T-helper 1 cell treated with Interleukin-12 subunit alpha and Interleukin-12 subunit beta and Interleukin-4 antibody, amounts not matched to agents 30 ng/mL and 1 ng/mL, for 36 hours (primary cell): ENCODE measurements around the gene OR2G3. TPM values are rescaled to one million over a fixed set of nuclear protein-coding genes. Genes with fewer than 3 reads are reported as not detected.

Experiments used
- intact Hi-C: fragments of 100-400 bp; cut with micrococcal nuclease; formaldehyde crosslinking; loops from one replicate; pipeline ENCODE4 v1.15.1; 2024
- total RNA-seq: library from RNA; stranded (reverse); gene quantifications from 2 replicates; pipeline ENCODE4 v1.2.3, GENCODE V29; 2022

The OR2G3 gene
- not detected in 2 replicates for total RNA-seq

DNA sequence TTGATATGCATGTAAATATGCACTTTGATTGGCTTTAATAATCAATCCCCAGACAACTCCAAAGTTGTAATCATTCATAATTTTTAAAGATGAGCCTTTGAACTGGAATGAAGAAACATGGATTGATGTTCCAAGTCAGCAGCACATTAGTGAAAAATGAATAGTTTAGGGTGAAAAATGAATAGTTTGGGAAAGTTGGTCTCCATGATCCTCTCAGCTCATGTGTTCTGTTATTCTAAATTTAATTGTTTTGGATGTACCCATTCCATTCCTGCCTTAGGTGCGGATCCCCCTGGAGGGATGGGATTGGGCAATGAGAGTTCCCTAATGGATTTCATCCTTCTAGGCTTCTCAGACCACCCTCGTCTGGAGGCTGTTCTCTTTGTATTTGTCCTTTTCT lies at the start of gene OR2G3:
TSS of gene OR2G3 (plus strand) at position 301 of the 400 bp plus-strand sequence. CDS start at position 301, 0 bp downstream.
- intact Hi-C loops = no loop called here

DNA sequence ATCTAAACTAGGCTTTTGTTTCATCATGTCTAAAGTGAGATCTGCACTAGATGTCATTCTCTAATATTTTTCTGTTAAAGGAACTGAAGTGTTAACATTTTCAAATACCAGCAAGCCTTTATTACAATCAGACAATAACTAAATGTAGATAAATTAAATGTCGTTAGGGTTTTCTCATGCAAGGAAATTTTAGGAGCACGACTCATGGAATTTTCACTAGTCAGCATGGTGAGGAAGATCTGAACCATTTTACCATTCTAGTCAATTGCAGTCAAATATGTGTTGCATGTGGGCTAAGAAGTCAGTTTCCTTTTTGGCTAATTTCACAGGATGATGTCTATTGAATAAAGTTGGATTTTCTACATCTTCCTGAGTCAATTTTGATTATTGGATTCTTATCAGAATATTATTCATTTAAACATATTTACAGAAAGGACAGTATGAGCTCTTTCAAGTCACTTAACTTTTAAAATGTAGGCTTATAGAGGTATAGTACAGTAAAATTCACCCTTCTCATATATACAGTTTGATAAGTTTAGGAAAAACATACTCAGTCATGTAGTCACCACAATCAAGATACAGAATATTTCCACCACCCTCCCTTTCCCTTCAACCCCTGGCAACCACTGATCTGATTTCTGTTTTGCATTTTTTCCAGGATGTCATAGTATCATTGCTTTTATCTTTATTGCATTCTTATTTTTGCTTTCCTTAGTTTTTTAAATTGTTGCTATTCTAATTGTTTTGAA lies 47.3 kb upstream of the OR2G3 start:
- intact Hi-C loops = no loop called here

DNA sequence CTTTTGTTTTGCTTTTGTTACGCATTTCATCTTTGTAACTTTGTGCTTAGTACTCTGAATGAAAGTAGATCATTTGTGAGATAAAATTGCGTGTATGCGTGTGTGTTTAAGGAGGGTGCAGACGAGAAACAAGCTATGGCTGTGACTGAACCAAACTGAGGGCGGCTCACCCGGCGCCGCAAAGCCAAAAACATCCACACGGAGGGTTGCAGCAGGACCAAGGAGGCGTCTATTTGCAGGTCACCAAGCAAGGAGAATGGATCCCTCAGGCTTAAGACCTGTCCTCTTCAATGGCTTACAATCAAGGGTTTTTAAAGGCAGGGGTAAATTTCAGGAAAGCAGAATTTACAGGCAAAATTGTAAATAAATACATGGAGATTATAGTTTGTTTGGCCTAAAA lies 43.7 kb upstream of the OR2G3 start:
- intact Hi-C loops = no loop called here

DNA sequence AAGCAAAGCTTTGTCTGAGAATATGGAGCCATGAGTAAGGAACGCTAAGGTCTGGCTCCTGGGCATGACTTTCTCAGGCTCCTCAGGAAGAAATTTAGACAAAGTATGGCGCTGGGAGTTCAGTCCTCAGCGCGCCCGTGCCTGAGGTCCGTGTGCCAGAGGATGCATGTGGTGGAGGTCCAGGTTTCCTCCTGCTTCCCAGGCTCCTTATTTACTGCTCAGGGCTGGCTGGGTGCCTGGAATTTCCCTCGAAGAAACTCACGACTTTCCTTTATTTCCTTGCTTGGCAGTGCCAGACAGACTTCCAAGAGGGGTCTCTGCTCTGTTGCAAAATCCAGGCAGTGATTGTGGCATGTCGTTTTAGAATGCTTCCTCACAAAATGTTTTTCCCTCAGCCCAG lies 43.2 kb upstream of the OR2G3 start:
- intact Hi-C loops = no loop called here

DNA sequence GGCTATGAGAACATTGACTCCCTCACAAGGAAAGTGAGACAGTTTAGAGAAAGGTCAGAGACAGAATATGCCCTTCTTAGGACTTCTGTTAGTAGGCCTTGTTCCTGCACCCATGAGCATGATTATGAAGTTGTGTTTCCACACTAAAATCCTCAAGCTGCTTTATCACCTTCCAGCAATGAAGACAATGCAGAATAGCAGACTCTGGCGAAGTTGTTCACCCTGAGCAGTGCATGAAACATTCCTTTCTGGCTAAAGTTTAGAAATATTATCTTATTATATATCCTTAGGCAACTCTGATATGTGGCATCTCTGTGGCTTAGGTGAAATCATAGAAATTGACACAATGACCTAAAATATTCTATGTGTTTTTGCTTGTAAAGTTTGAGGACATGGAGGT lies 31.1 kb upstream of the OR2G3 start:
- intact Hi-C loops = no loop called here

DNA sequence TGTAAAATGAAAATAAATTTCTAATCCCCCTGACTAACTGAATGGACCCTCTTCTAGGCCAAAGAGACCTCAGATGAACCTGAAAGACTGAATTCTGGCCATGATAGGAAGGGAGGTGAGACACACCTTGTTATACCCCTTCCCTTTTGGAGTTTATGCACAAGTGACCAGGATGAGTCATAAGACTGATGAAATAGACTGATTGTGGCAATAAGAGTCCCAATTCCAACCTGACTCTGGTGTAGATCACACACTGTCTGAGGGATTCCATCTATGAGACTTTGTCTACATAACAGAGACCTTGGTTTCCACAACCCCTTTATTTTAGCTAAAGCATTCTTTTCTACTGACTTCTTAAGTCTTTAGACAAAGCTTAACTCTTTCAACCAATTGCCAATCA lies 30.7 kb upstream of the OR2G3 start:
- intact Hi-C loops = no loop called here

DNA sequence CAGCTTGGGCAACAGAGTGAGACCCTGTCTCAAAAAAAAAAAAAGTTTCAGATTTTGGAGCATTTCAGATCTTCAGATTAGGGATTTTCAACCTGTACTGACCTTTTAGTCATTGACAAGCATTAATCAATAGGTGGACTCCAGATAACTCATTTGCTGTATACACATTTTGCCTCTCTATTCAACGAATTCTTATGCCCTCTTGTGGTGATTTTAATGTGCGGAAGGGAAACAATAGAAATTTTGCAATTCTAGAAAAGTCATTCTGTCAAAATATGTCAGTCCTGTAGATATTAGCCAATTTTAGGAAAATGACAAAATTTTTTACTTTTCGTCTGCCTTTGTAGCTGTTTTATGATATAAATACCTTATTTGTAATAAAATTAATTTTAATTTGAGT lies 28.9 kb upstream of the OR2G3 start:
- intact Hi-C loops = loop anchor here (1.0 kb wide), 2 partner anchors 186 to 204 kb away; no protein-coding TSS in a partner anchor

DNA sequence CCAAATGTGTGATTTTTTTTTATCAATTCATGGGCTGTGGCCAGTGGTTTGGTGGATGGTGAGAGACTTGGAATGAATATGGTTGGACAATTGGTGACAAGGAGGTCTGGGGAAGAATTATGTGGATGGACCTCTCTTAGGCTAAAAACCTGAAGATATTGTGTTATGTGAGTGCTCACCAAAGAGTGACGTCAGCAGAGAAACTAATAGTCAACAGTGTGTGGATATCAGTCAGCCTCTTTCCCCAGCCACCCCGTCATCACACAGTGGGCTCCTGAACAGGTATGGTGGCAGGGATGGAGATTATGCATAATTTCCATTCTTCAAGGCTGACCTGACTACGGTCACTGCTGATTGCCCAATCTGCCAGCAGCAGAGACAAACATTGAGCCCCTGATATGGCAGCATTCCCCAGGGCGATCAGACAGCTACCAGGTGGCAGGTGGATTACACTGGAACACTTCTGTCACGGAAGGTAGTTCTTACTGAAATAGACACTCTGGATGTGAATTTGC lies 26.4 kb upstream of the OR2G3 start:
- intact Hi-C loops = no loop called here

DNA sequence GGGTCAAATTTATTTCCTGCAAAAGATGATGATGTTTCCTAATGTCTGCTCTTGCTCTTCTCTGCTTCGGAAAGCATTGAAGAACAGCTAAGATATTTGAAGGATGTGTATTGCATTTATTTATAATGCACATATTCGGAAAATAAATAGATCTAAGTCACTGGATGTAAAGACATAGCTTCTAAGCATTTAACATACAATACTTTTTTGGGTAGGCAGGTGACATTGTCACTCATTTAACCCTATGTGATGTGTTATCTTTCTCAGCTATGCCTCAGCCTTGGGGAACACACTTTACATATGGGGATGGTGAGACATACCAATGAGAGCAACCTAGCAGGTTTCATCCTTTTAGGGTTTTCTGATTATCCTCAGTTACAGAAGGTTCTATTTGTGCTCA lies 17.3 kb upstream of the OR2G3 start, which contains the start of gene OR2G2:
TSS of gene OR2G2 (plus strand) at position 301 of the 400 bp plus-strand sequence. CDS start at position 301, 0 bp downstream.
- intact Hi-C loops = no loop called here

DNA sequence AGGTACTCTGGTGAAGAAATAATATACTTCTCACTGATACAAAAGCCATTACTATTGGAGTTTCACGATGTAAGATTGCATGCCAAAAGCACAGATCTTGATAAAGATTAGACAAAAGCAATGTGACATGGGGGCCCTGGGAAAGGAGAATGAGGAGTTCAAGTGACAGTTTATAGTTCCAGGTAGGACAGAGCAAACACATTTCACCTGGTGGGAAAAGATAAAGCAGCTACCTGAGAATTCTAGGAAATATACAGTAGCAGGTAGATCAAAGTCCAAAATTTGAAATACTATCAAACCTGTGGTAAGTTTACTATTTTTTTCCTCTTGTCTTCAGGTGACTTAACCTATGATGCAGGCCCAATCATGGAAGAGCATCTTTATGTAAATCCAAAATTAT lies 8.0 kb downstream of the OR2G3 start:
- intact Hi-C loops = no loop called here

DNA sequence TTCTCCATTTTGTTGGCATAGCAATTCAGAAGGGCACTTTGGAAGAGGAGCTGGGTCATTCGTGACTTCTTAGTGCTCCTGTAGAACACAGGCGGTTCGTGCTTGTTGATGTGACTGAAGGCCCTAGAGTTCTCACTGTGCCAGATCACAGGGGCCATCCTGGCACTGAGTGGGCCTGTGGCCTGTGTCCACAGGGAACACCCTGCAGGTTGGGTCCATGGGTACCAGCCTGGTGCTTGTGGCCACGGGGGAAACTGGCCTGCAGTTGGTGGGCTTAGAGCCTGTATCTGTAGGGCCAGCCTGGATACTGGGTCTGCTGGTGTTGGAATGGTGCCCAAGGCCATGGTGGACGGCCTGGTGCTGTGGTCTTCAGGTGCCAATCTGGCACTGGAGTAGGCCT lies 9.2 kb downstream of the OR2G3 start:
- intact Hi-C loops = no loop called here

DNA sequence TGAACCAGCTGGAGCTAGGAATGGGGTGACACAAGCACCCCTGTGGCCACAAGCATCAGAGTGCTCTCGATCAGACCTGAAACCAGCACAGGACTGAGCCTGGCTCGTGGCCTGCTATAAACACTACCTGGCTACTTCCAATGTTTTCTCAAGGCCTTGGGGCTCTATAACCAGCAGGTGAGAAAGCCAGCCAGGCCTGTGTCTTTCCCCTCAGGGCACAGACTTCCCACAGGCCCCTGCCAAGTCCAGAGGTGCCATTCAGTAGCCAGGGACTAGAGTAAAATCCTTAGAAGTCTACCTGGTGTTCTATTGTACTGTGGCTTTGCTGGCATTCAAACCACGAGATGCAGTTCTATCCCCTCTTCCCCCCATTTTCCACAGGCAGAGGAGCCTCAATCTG lies 22.6 kb downstream of the OR2G3 start:
- intact Hi-C loops = no loop called here

DNA sequence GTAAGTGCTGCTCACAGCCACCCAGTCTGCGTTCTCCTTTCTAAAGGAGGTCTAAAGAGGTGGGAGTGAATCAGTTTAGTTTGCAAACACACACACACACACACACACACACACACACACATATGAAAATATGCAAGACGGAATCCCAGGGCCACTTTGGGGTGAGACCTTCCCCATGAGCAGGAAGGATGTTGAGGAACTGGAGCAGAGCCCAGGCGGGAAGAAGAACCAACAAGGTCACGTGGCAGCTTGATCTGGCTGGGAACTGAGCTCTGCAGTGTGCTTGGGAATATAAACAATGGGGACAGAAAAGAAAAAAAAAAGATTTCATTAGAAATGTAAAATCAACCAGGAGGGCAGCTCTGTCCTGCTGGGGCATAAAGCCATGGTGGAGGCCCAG lies 32.6 kb downstream of the OR2G3 start:
- intact Hi-C loops = no loop called here

DNA sequence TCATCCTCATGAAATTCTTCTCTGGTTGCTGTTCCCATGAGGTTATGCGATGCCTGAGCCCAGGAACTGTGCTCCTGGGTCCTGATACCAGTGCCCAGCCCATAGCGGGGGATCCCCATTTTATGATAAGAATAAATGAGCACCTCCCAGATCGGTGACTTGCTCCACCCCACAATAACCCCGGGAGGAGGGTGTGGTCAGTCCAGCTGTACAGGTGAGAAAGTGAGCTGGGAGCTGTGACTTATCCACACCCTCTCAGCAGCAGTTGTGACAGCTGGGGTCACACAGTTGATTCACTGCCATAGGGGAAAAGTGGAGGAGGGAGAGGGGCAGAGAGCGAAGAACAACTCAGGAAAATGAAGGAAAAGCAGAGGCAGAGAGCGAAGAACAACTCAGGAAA lies 33.4 kb downstream of the OR2G3 start:
- intact Hi-C loops = no loop called here

DNA sequence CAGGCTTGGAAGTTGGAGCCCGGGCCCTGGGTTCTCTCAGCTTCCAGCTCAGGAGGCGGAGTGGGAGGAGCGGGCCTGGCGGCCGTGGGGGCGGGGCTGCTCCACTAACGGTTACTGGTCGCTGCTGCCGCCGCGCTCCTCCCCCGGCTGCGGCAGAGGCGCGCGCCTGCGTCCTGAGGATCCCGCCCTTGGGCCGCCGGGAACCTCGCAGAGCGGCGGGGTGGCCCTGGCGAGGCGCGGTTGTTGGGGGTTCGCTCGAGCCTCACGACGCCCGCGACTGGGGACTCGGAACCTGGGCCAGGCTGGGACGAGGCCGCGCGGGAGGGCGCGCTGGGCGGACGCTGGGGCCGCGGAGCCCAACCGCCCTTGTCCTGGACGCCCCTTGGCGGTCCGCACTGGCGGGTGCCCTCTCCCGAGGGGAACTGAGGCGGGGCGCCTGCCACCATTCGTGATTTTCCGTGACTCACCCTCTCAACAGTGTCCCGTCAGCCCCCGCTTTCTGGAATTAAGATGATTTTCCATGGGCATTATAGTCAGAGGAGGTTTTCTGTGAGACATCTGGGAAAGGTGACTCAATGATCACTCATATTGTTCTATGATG lies 34.1 kb downstream of the OR2G3 start:
- intact Hi-C loops = no loop called here

DNA sequence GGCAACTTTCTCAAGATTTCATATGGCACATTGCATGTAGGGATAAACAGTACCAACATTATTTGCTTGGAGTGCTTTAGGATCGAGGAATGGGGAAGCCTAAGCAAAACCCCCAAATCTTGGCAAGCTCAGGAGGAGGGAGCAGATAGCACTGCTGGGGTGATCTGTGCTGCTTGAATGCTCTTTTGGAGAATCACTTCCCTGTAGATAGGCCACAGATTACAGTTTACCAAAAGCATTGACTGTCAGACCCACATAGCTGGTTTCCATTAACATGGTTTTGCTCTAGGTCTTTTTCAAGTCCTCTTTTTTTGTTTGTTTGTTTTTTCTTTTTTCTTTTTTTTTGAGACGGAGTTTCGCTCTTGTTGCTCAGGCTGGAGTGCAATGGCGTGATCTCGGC lies 37.4 kb downstream of the OR2G3 start:
- intact Hi-C loops = no loop called here

DNA sequence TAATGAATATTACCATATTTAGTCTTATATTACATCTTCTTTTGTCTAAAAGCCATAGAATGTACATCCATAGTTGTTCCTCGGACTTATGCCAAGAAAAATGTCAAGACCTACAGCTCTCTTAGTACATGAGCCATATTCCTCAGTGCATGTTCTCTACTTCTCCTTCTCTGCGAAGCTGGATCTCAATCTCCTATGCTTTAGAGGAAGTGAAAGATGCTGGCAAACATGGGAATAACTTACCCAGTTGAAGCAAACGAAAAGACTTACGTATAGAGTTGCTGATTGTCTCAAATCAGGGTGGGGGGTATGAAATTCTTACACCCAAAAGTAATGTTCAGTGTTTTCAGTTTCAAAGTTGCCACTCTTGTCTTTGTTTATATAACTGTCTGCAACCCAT lies 41.5 kb downstream of the OR2G3 start:
- intact Hi-C loops = no loop called here

DNA sequence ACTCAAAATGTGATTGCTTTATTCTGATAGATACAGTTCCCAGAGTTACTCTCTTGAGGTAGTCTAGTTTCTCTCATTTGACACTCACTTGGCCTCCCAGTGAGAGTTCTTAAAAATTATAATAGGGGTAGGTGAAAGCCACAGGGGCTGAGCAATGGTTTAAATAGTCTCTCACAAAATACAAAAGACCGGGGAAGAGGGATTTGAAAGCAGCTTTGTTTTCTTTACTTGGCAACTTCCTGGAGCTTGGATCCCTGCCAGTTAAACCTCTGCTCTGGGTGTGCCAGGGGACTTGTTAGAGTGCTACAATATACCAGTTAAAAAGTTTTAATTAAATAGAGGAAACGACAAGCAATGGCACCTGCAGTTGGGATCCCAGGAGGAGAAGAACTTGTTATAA lies 42.5 kb downstream of the OR2G3 start:
- intact Hi-C loops = no loop called here

DNA sequence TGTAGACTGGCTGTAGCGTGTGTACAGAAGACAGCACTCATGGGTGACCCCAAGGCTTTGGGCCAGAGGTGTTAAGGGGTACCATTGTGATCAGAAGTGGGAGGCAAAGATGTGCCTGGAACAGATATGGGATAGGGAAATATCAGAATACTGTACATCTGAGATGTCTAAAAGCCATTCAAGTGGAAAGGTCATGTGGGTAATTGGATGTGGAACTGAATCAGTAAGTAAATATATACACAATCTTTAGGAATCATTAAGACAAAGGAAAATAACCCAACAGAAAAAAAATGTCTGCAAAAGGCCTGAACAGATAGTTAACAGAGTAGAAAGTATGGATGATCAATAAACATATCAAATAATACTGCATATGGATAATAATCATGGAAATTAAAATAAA lies 47.7 kb downstream of the OR2G3 start:
- intact Hi-C loops = no loop called here
